ENCODE data around the gene TPSD1.

- TF ChIP-seq CTCF (IDR thresholded peaks at IDR 0.05) (no peak), ZFX (IDR thresholded peaks at IDR 0.05; ENCODE audit: borderline replicate concordance) (no peak)
These were observed 30.7 kb downstream of the TPSD1 start for GRCh38 chr16:1286513-1287094.

Data from 22Rv1 (cell line).